Progenitor cell of endocrine pancreas (in vitro differentiated cells): ENCODE measurements around the gene WDR88. TPM values are rescaled to one million over a fixed set of nuclear protein-coding genes. Genes with fewer than 3 reads are reported as not detected.
"Not testable (repeated sequence)": the region's sequence is repeated elsewhere in the genome, so short reads cannot be mapped to it uniquely, and the experiment has no call there.

Experiments
- DNase-seq: peaks from one replicate; pipeline ENCODE4 v3.0.0; 2021; ENCODE audit warnings: low spot score; ENCODE audit not compliant: unreplicated experiment
- H3K27ac Mint-ChIP-seq: 2 replicates; pipeline ENCODE4 v1.8.0; 2021; ENCODE audit warnings: mild to moderate bottlenecking, moderate library complexity, mixed read lengths
- H3K27me3 Mint-ChIP-seq: 2 replicates; pipeline ENCODE4 v1.8.0; 2021; ENCODE audit warnings: mixed read lengths
- H3K36me3 Mint-ChIP-seq: 2 replicates; pipeline ENCODE4 v1.8.0; 2022; ENCODE audit warnings: mixed read lengths; ENCODE audit not compliant: insufficient read depth
- H3K4me1 Mint-ChIP-seq: 2 replicates; pipeline ENCODE4 v1.8.0; 2021; ENCODE audit warnings: low read depth, mixed read lengths
- H3K4me3 Mint-ChIP-seq: 2 replicates; pipeline ENCODE4 v1.8.0; 2021; ENCODE audit warnings: low read depth, mild to moderate bottlenecking, moderate library complexity, mixed read lengths
- H3K9me3 Mint-ChIP-seq: 2 replicates; pipeline ENCODE4 v1.8.0; 2021; ENCODE audit warnings: low read depth, mixed read lengths
- CTCF ChIP-seq: fragments of 200-600 bp; sonication (generic); IDR thresholded peaks from one replicate; pipeline ENCODE4 v1.5.0; 2021; ENCODE audit warnings: antibody characterized with exemption, mild to moderate bottlenecking; ENCODE audit not compliant: unreplicated experiment
- total RNA-seq: library from RNA; stranded (reverse); gene quantifications from 2 replicates; pipeline ENCODE4 v1.2.1, GENCODE V29; 2021

Gene WDR88
- total RNA-seq, 1 donor from 2014 or later: not detected

- H3K36me3 Mint-ChIP-seq: no peaks in the 10 kb centered on the region
- no peaks in the 10 kb centered on the region for H3K4me1 Mint-ChIP-seq
- H3K27ac Mint-ChIP-seq: no peak overlapping the region
- no peak for DNase-seq
- no peaks in the 10 kb centered on the region for H3K27me3 Mint-ChIP-seq
- no peak overlapping the region for H3K4me3 Mint-ChIP-seq
- no peaks in the 10 kb centered on the region for H3K9me3 Mint-ChIP-seq
- no peak for TF ChIP-seq CTCF
These were observed 77.3 kb downstream of the WDR88 start for GRCh38 chr19:33208904-33209849.

- not testable (repeated sequence) for H3K4me1 Mint-ChIP-seq, H3K27ac Mint-ChIP-seq, DNase-seq, H3K27me3 Mint-ChIP-seq, H3K36me3 Mint-ChIP-seq, H3K9me3 Mint-ChIP-seq, H3K4me3 Mint-ChIP-seq
These were observed 77.9 kb downstream of the WDR88 start for GRCh38 chr19:33209850-33210230.

GRCh38 chr19:33210266-33210940, 78.5 kb downstream of the WDR88 start:
- H3K4me3 Mint-ChIP-seq: no peak overlapping the region
- no peaks in the 10 kb centered on the region for H3K9me3 Mint-ChIP-seq
- H3K27me3 Mint-ChIP-seq: peaks cover 4% of the 10 kb centered on the region
- no peaks in the 10 kb centered on the region for H3K36me3 Mint-ChIP-seq
- H3K4me1 Mint-ChIP-seq: no peaks in the 10 kb centered on the region
- H3K27ac Mint-ChIP-seq: no peak overlapping the region
- DNase-seq: no peak
- TF ChIP-seq CTCF: no peak

GRCh38 chr19:33211794-33212435, 80.0 kb downstream of the WDR88 start:
- H3K9me3 Mint-ChIP-seq: no peaks in the 10 kb centered on the region

GRCh38 chr19:33212436-33213172, 80.7 kb downstream of the WDR88 start:
- Mint-ChIP-seq H3K4me1 (no peaks in the 10 kb centered on the region), H3K9me3 (no peaks in the 10 kb centered on the region), H3K36me3 (no peaks in the 10 kb centered on the region), H3K27ac (no peak overlapping the region), H3K27me3 (peaks cover 4% of the 10 kb centered on the region), H3K4me3 (no peak overlapping the region)
- TF ChIP-seq CTCF: no peak
- DNase-seq: no peak

More at GRCh38 chr19:33211794-33212435, 80.0 kb downstream of the WDR88 start:
- H3K27ac Mint-ChIP-seq: no peak overlapping the region
- DNase-seq: no peak
- H3K27me3 Mint-ChIP-seq: peaks cover 4% of the 10 kb centered on the region
- H3K36me3 Mint-ChIP-seq: no peaks in the 10 kb centered on the region
- TF ChIP-seq CTCF: no peak
- no peaks in the 10 kb centered on the region for H3K4me1 Mint-ChIP-seq
- H3K4me3 Mint-ChIP-seq: no peak overlapping the region
